GM06990 (cell line): ENCODE results near the gene SOX10.

Source experiments
- DNase-seq: peaks from one replicate; pipeline ENCODE4 v3.0.0-alpha.2; 2011; ENCODE audit not compliant: insufficient read length; ENCODE audit errors: extremely low read depth
- H3K27me3 ChIP-seq: replicated peaks from 2 replicates; pipeline ENCODE4 v1.6.0; 2011; ENCODE audit warnings: low read length; ENCODE audit not compliant: control insufficient read depth, insufficient read depth
- H3K36me3 ChIP-seq: 2 replicates; pipeline ENCODE4 v1.5.1; 2011; ENCODE audit warnings: low read length; ENCODE audit not compliant: control insufficient read depth, insufficient read depth
- H3K4me3 ChIP-seq: replicated peaks from 2 replicates; pipeline ENCODE4 v1.5.1; 2011; ENCODE audit warnings: low read depth, mild to moderate bottlenecking, control low read depth, low read length
- TF ChIP-seq, protein P1 (sequence below): IDR thresholded peaks from 2 replicates; pipeline ENCODE4 v1.5.1; 2011; ENCODE audit warnings: low read length, control low read depth, mild to moderate bottlenecking, inconsistent platforms; ENCODE audit not compliant: insufficient read depth, poor library complexity, severe bottlenecking

SOX10 gene

DNA sequence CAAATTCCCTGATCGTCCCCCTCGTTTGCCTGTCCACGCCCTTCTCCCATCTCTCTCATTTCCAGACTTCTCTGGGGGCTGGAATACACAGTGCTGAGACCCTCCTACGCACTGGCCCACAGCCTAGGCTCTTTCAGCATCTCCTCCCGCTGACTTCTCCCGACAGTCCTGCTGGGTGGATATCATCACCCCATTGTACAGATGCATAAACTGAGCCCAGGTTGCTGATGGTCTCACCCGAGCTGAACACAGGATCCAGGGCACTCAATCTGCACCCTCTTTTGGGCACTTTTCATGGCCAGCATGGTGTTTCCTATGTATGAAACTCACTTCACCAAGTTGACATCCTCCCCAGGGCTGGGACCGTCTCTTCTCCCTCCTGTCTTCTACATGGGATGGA, 41.2 kb upstream of the SOX10 start:
- H3K4me3 ChIP-seq = no peak overlapping the region
- DNase-seq = no peak
- TF ChIP-seq, protein P1, sequence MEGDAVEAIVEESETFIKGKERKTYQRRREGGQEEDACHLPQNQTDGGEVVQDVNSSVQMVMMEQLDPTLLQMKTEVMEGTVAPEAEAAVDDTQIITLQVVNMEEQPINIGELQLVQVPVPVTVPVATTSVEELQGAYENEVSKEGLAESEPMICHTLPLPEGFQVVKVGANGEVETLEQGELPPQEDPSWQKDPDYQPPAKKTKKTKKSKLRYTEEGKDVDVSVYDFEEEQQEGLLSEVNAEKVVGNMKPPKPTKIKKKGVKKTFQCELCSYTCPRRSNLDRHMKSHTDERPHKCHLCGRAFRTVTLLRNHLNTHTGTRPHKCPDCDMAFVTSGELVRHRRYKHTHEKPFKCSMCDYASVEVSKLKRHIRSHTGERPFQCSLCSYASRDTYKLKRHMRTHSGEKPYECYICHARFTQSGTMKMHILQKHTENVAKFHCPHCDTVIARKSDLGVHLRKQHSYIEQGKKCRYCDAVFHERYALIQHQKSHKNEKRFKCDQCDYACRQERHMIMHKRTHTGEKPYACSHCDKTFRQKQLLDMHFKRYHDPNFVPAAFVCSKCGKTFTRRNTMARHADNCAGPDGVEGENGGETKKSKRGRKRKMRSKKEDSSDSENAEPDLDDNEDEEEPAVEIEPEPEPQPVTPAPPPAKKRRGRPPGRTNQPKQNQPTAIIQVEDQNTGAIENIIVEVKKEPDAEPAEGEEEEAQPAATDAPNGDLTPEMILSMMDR = no peak
- H3K36me3 ChIP-seq = no peaks in the 10 kb centered on the region
- H3K27me3 ChIP-seq = peaks cover 3% of the 10 kb centered on the region

DNA sequence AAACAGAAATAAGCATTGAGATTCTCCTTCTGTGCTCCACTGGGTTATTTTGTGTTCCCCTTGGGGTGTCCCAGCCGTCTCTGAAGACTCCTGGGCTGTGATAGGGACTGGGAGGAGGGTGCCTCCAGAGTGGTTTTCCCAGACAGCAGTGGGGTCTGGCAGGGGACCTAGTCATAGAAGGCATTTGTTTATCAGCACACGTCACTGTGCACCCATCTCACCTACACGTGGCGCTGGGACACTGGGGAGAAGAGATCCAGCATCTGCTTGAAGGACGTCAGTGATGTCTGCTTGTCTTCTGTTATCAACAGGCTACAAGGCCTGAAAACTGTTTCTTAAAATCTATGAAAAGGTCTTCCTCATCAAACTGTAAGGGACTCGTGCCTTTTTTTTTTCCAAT, 38.7 kb upstream of the SOX10 start:
- no peak for DNase-seq
- H3K4me3 ChIP-seq = no peak overlapping the region
- TF ChIP-seq, protein P1 = no peak
- peaks cover 3% of the 10 kb centered on the region for H3K27me3 ChIP-seq
- no peaks in the 10 kb centered on the region for H3K36me3 ChIP-seq

DNA sequence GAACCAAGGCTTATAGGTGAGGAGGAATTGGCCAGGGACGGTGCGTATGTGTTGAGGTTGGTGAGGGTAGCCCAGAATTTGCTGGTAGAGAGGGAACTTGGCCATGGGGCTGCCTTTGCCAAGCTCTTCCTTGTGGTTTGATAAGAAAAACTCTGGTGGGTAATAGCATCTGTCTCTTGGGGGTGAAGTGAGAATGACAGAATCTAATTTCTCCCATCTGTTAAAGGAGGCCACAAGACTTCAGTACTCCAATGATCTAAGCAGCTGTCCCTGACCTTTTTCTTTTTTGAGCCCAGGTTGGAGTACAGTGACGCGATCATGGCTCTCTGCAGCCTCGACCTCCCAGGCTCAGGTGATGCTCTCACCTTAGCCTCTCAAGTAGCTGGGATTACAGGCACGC, 36.9 kb upstream of the SOX10 start:
- no peak for DNase-seq
- TF ChIP-seq, protein P1 = no peak
- Histone ChIP-seq H3K36me3 (no peaks in the 10 kb centered on the region), H3K27me3 (peaks cover 3% of the 10 kb centered on the region), H3K4me3 (no peak overlapping the region)

DNA sequence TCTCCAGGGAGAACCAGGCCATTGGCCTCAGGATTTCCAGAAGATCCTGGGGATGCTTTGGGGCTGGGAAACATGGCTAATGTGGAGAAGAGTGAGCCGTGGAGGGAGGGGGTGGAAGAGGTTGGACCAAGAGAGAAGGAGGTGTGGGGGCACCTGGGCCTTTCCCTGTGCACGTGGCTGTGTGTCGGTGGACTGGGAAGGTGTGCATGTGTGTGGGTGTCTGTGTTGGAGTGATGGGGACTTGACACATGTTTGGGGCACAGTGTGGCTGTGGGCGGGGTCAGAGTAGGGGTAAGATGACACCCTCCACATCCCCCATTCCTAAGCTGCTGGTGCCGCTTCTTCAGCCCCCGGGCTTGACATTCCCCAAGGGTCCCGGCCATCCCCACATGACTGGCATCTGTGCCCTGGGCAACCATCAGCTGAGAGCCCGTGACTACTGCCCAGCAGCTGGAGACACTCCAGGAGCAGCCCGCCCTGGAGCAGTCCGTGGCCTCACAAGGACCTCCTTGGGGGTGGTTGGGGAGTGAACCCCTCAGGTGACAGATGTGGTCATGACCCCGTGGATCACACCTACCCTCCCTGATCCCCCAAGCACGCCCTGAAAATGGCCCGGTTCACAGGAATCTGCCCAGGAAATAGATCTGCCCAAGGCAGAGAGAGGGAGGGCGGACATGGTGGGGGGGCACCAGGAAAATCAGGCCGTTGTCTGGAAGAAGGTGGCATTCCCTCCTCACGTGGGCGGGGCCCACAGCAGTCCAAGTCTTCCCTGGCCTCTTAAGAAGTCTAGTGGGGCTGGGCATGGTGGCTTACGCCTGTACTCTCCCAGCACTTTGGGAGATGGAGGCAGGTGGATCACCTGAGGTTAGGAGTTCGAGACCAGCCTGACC, 34.8 kb upstream of the SOX10 start:
- TF ChIP-seq, protein P1 = no peak
- no peak overlapping the region for H3K4me3 ChIP-seq
- DNase-seq = no peak
- H3K36me3 ChIP-seq = no peaks in the 10 kb centered on the region
- no peaks in the 10 kb centered on the region for H3K27me3 ChIP-seq

DNA sequence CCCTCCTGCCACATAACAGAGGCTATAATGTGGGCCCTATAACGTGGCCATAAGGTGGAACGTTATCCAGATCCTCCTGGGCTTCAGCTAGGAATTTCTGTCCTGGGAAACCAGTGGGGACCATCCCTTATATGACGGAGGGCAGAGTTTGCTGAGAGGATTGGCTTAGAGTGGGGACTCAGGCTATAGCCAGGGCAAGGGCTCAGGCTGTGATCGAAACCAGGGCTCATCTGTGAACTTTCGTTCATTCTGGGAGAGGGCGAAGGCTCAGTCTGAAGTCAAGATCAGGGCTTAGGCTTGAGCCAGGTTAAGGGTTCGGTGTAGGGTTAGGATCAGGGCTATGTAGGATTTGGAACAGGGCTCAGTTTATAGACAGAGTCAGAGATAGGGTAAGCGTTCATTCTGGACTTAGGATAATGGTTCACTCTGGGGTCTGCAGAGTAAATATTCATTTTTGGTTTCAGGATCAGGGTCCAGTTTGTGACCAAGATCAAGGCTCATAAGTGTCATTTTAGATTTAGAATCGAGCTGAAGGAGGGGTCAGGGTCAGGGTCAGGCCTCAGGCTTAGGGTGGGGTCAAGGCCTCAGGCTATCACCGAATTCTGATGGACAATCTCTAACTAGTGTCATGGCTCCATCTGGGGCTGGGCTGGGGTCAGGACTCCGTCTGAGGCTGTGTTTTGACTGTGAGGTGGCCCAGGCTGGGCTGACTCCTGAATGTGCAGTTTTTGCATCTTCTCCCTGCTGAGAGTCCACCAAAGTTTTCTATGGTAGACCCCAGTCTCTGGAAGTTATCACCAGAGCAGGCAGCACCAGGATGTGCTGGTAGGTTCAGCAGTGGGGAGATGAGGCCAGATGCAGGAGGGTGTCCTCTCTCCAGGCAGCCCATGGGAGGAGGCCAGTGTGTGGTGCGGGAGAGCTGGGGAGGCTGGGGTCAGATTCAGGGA, 33.9 kb upstream of the SOX10 start:
- H3K27me3 ChIP-seq = no peaks in the 10 kb centered on the region
- DNase-seq = no peak
- TF ChIP-seq, protein P1 = no peak
- H3K4me3 ChIP-seq = no peak overlapping the region
- H3K36me3 ChIP-seq = no peaks in the 10 kb centered on the region
